ENCODE measurements around the gene NDUFAF2.

DNA sequence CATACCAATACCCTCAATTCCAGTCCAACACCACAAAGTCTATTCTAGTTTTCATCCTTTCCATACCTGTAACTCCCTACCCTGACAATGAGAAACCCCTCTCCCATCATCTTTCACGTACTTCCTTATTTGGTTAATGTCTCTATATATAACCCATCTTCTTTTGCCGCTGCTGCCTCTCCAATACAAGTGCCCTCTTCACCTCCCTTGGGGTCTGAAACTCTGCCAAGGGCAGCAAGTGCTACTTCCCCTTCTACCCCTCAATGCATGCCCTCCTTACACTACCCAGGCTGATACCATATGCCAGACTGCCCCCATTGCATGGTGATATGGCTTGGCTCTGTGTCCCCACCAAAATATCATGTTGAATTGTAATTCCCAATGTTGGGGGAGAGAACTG, 241.6 kb downstream of the NDUFAF2 start:
- TF ChIP-seq, protein P1, sequence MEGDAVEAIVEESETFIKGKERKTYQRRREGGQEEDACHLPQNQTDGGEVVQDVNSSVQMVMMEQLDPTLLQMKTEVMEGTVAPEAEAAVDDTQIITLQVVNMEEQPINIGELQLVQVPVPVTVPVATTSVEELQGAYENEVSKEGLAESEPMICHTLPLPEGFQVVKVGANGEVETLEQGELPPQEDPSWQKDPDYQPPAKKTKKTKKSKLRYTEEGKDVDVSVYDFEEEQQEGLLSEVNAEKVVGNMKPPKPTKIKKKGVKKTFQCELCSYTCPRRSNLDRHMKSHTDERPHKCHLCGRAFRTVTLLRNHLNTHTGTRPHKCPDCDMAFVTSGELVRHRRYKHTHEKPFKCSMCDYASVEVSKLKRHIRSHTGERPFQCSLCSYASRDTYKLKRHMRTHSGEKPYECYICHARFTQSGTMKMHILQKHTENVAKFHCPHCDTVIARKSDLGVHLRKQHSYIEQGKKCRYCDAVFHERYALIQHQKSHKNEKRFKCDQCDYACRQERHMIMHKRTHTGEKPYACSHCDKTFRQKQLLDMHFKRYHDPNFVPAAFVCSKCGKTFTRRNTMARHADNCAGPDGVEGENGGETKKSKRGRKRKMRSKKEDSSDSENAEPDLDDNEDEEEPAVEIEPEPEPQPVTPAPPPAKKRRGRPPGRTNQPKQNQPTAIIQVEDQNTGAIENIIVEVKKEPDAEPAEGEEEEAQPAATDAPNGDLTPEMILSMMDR (IDR thresholded peaks at IDR 0.05), result no peak
- no peak for TF ChIP-seq ZFX (IDR thresholded peaks at IDR 0.05; ENCODE audit: borderline replicate concordance)

Data from 22Rv1 (cell line).